Skeletal muscle satellite cell (primary cell): ENCODE results near the gene BAHD1.

Experiments
- H3K27me3 ChIP-seq: 2 replicates; pipeline ENCODE4 v1.7.0; 2013; ENCODE audit warnings: low read length; ENCODE audit not compliant: control insufficient read depth, insufficient read depth
- H3K36me3 ChIP-seq: 2 replicates; pipeline ENCODE4 v1.7.0; 2013; ENCODE audit warnings: mild to moderate bottlenecking, control low read depth, low read length; ENCODE audit not compliant: insufficient read depth
- H3K4me1 ChIP-seq: 2 replicates; pipeline ENCODE4 v1.7.0; 2013; ENCODE audit warnings: low read length; ENCODE audit not compliant: control insufficient read depth, insufficient read depth
- H3K4me2 ChIP-seq: 2 replicates; pipeline ENCODE4 v1.7.0; 2013; ENCODE audit warnings: mild to moderate bottlenecking, low read length
- H3K4me3 ChIP-seq: 2 replicates; pipeline ENCODE4 v1.7.0; 2013; ENCODE audit warnings: low read length
- H3K9ac ChIP-seq: 2 replicates; pipeline ENCODE4 v1.7.0; 2013; ENCODE audit warnings: mild to moderate bottlenecking, low read depth, low read length, moderate library complexity
- H3K9me3 ChIP-seq: replicated peaks from 2 replicates; pipeline ENCODE4 v1.7.0; 2013; ENCODE audit warnings: mild to moderate bottlenecking, control low read depth, low read length

The BAHD1 gene

GRCh38 chr15:40512440-40512839, 71.7 kb downstream of the BAHD1 start:
- Histone ChIP-seq H3K4me3 (no peak overlapping the region), H3K27me3 (peaks cover 59% of the 10 kb centered on the region)

GRCh38 chr15:40513609-40514008, 72.9 kb downstream of the BAHD1 start:
- H3K9me3 ChIP-seq = no peaks in the 10 kb centered on the region
- H3K9ac ChIP-seq = no peak overlapping the region
- no peak overlapping the region for H3K4me3 ChIP-seq
- peaks cover 48% of the 10 kb centered on the region for H3K27me3 ChIP-seq
- no peaks in the 10 kb centered on the region for H3K36me3 ChIP-seq
- no peak overlapping the region for H3K4me2 ChIP-seq
- H3K4me1 ChIP-seq = peaks cover 9% of the 10 kb centered on the region

More at GRCh38 chr15:40512440-40512839, 71.7 kb downstream of the BAHD1 start:
- Histone ChIP-seq H3K36me3 (no peaks in the 10 kb centered on the region), H3K4me1 (peaks cover 9% of the 10 kb centered on the region), H3K9me3 (no peaks in the 10 kb centered on the region), H3K4me2 (no peak overlapping the region), H3K9ac (no peak overlapping the region)

GRCh38 chr15:40516322-40516721, 75.6 kb downstream of the BAHD1 start:
- Histone ChIP-seq H3K9me3 (no peaks in the 10 kb centered on the region), H3K4me1 (peaks cover 9% of the 10 kb centered on the region), H3K36me3 (no peaks in the 10 kb centered on the region), H3K9ac (no peak overlapping the region), H3K4me3 (no peak overlapping the region), H3K27me3 (peaks cover 34% of the 10 kb centered on the region), H3K4me2 (no peak overlapping the region)
